Fibroblast of the aortic adventitia (primary cell): ENCODE data around the gene GRIN3A. TPM values are rescaled to one million over a fixed set of nuclear protein-coding genes. Genes with fewer than 3 reads are reported as not detected.

ENCODE experiments used
- DNase-seq: peaks from one replicate; pipeline ENCODE4 v3.0.0-alpha.2; 2010; ENCODE audit warnings: low read depth
- H3K4me3 ChIP-seq: 2 replicates; pipeline ENCODE4 v1.5.1; 2011; ENCODE audit warnings: low read depth, mild to moderate bottlenecking, control low read depth, low read length, moderate library complexity
- CTCF ChIP-seq: IDR thresholded peaks from 2 replicates; pipeline ENCODE4 v1.5.1; 2011; ENCODE audit warnings: mild to moderate bottlenecking, low read length, control low read depth, inconsistent platforms; ENCODE audit not compliant: insufficient read depth
- total RNA-seq: library from RNA; depleted of rRNA; stranded (reverse); fragments of >200 nt; gene quantifications from 2 replicates; pipeline ENCODE4 v1.2.3, GENCODE V29; 2012; ENCODE audit warnings: low replicate concordance

The GRIN3A gene
- 0.09 TPM in 1 of 2 replicates, not detected in the other for total RNA-seq

GRCh38 chr9:101738566-101739183 is at the start of gene GRIN3A:
Gene GRIN3A, minus strand, starts transcription at chr9:101738647. Its CDS starts 668 bp downstream, at chr9:101737979.
- no peak for TF ChIP-seq CTCF
- H3K4me3 ChIP-seq, result peak within 1 kb of the TSS; percentile 22
- DNase-seq, result no peak

DNA sequence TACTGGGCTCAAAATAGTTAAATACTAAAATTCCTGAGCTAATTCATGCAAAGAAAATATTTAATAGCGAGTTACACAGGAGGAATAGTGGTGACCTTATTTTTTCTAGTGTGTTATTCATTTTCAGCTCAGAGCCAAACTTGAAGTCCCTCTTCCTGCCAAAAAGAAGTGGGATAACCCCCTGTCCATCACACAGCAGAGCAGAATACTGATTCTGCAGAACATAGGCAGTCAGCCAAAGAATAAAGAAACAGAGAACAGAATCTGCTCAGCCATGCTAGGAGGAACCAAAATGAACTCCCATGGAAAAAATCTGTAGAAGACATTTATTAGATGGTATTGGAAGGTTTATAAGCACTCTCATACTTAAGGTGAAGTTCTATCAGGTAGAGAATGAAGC is 49.4 kb upstream of the GRIN3A start:
- no peak overlapping the region for H3K4me3 ChIP-seq
- DNase-seq, result no peak
- TF ChIP-seq CTCF, result no peak

- TF ChIP-seq CTCF, result no peak
- no peak for DNase-seq
These were observed 39.9 kb upstream of the GRIN3A start for GRCh38 chr9:101778332-101778731.

GRCh38 chr9:101764472-101764871 is 26.0 kb upstream of the GRIN3A start:
- TF ChIP-seq CTCF, result no peak
- DNase-seq, result no peak

More at GRCh38 chr9:101778332-101778731, 39.9 kb upstream of the GRIN3A start:
- no peak overlapping the region for H3K4me3 ChIP-seq

GRCh38 chr9:101758304-101758930 is 20.0 kb upstream of the GRIN3A start:
- no peak overlapping the region for H3K4me3 ChIP-seq
- no peak for DNase-seq
- TF ChIP-seq CTCF, result no peak

More at GRCh38 chr9:101764472-101764871, 26.0 kb upstream of the GRIN3A start:
- no peak overlapping the region for H3K4me3 ChIP-seq

GRCh38 chr9:101753716-101754115 is 15.3 kb upstream of the GRIN3A start:
- DNase-seq, result no peak
- no peak for TF ChIP-seq CTCF
- H3K4me3 ChIP-seq, result no peak overlapping the region
